NCI-H345 treated with DMSO at 0.1 percent for 48 hours (cell line): ENCODE data around the gene RGS3.

ENCODE experiments used
- DNase-seq: peaks from one replicate; lab custom pipeline; 2025; ENCODE audit not compliant: unreplicated experiment; lab: John Stamatoyannopoulos, UW

The RGS3 gene

DNA sequence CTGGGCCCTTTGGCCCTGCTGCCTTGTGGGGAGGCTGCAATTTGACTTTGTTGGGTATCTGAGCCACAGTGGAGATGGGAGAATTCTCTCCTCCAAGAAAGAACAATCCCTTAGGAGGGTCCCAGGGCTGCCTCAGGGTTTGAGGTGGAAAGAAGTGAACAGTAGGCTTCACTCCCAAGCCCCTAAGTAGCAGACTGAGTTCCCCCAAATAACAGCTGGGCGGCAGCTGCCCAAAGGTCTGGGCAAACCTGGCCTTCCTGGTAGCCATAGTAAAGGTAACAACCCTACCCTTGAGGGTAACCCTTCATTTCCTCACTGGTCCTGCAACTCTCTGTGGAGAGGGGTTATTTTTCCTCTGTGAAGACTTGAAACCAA is 746 bp downstream of the RGS3 start:
- DNase-seq = no peak

DNA sequence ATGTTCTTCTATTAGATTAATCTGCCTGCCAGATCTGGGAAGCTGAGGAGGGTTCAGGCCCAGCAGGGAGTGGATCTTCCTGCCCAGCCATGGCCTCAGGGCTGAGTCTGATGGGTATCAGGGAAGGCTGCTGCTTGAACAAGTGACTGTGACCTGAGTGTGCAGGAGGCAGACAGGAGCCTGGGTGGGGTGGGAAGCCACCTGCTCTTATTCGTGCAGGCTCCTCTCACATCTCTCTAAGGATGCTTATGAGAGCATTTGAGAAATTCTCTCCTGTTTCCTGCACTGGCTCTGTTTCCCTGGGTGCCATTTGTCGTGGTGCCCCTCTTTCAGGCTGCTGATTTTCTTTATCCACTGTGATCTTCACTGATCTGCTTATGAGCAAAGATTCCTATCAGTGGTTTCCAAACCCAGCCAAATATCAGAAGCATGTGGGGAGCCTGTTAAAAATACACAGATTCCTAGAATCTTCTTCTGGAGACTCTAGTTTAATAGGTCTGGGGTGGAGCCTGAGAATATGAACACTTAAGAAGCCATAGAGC is 2.1 kb downstream of the RGS3 start:
- DNase-seq = peak; percentile 14

DNA sequence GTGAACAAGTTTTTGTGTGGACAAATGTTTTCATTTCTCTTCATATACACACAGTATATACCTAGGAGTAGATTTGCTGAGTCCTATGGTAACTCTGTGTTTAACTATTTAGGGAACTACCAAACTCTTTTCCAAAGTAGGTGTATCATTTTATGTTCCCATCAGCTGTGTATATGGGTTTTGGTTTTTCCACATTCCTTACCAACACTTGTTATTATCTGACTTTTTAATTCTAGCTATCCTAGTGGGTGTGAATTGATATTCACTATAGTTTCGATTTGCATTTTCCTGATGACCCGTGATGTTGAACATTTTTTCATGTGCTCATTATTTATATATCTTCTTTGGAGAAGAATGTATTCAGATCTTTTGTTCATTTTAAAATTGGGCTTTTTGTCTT is 3.7 kb downstream of the RGS3 start:
- DNase-seq = no peak

DNA sequence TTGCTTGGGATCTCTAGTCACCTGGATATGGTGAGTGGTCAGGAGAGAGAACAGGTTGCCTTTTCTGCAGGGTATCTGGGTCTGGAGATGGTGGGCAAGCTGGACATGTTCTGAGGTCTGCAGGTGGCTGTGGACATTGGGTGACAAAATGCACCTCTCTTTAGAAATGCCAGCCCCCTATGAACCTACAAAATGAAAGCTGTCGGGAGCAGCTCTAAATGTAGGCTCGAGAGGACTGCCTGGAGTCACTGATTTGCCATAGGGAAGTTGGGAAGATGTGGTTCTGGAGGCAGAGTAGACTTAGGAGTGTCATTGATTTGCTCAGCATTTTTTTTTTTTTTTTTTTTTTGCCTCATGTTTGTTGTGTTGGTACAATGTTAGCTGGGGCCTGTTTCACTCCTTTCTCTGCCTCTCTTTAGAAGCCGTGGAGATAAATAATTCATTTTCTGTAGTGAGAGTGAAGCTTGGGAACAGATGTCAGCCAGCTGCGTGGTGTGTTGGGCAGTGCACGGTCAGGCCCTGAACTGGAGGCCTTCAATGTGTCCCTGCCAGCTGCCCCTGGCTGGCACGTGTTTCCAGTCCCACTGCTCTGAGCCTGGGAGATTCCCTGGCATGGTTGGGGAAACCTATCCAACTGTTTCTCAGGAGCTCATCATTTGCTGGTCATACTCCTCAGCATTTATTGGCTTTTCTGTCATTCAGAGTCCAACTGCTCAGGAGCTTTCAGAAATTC is 5.4 kb downstream of the RGS3 start:
- no peak for DNase-seq

DNA sequence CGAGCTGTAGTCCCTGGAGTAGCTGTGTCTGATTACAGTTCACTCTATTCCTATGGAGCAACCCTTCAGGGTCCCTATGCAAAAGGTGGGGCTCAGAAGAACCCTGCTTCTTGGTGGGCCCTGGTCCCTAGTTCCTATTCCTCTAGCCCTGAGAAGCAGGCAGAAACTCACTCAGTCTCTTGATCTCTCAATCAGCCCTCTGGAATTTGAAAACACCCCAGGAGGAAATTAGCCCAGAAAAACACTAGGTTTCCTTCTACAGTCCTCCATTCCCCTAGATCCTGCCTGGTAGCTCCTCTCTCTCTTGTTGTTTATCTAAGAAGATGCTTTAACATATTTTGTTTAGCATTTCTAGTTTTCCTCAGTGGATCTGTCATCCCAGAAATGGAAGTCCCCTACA is 7.6 kb downstream of the RGS3 start:
- DNase-seq = no peak

DNA sequence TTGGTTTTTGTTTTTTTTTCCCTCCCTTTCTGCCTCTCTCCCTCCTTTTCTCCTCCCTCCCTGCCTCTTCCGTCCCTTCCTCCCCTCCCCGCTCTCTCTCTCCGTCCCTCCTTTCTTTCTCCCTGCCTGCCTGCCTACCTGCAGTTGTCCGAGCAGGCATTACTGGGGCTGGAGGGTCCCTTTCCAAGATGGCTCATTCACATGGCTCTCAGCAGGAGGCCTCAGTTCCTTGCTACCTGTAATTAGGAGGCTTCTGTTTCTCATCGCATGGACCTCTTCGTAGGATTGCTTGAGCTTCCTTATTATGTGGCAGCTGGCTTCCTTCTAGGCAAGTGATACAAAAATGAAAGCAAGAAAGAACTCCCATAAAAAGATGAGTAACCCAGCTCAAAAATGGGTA is 8.0 kb downstream of the RGS3 start:
- DNase-seq = no peak

DNA sequence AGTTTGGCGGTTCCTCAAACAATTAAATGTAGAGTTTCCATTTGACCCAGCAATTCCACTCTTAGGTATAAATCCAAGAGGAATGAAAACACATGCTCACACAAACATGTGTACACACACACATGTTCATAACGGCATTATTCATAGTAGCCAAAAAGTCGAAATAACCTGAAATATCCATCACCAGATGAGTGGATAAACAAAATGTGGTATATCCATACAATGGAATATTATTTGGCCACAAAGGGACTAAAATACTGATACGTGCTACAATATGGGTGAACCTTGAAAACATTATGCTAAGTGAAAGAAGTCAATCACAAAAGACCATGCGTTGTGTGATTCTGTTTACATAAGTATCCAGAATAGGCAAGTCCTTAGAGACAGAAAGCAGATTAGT is 8.7 kb downstream of the RGS3 start:
- no peak for DNase-seq

DNA sequence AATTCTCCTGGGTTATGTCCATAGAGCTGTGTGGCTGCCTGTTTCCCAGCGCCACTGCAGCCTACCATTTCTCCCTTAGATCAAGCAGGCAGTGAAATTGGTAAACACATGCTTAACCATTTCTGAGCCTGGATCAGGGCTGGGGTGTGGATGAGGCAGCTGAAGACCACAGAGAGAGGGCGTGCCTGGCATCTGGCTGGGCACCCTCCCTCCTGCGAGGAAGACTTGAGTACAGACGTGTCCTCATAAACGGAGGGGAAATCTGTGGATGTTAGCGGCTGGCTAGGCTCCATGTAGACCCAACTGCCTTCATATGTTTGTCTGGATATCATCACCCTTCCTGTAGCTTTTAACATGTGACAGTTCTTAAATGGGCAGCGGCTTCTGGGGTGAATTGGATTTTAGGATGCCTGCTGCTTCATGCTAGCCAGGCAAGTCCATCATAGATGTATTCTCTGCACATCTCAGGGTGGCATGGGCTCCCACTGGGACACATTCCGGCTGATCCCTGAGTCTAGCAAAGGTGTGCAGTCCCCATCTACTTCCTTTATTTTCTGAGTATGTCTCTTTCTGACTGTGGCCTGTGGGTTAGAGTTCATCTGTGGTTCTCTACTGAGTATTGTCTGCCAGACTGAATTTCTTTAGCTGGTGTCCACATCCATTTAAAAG is 11.0 kb downstream of the RGS3 start:
- DNase-seq = no peak

DNA sequence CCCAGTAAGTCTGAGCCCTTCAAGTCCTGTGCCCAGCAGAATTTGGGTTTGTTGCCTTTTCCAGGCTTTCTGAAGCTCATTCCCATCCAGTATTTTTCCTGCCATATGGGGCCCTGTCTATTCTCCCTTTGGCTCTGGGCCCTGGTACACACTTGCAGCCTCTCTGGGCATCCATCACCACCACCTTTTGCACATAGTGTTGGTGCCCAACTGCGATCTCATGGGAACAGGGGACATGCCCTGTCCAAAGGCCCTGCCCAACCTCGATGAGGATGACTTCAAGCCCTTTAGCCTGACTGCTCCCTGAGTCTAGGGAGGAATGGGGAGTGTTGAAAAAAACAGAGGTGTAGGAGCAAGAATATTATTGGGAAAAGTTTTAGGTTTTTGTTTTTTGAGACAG is 11.5 kb downstream of the RGS3 start:
- no peak for DNase-seq

DNA sequence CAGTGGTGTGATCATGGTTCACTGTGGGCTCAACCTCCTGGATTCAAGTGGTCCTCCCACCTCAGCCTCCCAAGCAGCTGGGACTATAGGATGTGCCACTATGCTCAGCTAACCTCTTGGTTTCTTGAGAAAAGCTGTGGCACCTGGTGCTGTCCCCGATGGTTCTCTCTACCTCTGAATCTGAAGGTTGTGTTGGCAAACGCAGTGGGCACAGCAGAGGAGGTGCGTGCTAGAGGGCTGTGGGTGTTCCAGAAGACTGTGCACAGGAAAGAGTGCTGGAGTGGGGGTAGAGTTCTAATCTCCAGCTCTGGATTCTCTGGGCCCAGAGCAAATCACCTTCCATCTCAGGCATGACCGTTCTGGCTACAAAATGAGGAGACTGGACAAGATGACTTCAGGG is 12.5 kb downstream of the RGS3 start:
- no peak for DNase-seq

DNA sequence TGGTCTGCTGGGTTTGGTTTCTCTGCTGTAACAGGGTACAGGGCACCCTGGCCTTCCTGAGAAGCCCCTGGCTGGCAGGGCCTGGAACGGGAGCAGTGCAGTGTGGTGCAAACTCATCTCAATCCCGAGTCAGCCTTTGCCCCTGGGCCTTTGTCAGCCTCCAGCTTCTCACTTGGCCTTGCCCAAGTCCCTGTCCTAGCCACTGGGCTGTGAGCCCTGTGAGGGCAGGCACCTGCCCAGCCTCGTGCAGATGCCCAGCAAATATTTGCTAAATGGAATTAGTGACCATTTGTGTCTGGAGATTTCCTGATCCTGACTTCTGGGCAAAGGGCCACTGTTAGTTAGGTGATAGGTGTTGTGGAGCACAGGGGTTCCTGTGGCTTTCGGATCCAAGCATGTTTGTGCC is 13.0 kb downstream of the RGS3 start:
- DNase-seq = no peak

DNA sequence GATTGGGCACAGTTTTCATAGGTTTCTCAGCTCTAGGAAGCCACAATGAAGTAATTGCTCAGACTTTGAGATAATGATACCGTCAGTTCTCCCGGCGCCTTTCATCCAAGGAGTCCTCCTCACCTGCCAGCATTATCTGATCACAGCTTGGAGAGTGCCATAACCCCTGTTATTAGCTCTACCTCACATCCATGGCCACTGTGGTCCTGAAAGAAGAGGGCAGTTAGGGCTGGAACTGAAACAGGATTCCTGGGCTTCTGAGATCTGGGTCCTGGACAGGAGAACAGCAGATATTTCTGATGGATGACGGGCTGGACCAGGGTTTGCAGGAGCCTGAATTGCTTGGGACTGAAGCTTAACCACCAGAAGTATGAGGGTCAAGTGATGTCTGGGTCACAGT is 13.5 kb downstream of the RGS3 start:
- no peak for DNase-seq

DNA sequence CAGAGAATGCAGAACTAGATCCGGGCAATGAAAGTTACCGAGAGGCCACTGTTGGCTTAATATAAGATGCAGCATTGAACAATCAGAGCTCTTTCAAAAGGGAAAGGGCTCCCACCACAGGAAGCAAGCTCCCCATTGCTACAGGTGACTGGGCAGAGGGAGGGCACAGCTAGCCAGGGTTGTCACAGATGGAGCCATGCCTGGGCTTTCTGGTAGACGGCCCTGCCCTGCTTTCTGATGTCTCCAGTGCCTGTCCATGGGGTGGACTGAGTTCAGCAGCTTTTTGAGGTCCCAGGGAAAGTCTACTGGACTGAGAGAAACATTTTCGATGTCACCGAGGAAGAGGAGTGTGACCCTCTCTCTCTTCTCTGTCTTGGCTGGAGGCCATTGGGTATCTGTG is 14.1 kb downstream of the RGS3 start:
- DNase-seq = no peak

DNA sequence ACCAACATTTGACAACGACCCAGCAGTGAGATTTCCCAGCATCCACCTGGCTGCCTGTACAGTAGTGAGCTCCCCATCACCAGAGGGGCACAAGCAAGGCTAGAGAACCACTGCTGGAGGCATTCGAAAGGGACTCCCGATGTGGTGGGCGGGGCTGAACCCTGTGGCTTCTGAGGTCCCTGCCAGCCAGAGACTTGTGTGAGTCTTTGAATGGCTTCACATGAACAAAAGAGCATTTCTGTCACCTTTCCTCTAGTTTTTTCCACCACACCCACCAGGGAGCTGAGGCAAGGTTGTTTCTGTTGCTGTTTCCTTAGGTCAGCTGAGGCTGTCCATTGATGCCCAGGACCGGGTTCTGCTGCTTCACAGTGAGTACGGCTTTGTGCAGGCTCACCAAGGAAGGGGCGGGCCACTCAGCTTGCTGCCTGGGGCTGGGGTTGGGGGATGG is 15.7 kb downstream of the RGS3 start:
- no peak for DNase-seq

DNA sequence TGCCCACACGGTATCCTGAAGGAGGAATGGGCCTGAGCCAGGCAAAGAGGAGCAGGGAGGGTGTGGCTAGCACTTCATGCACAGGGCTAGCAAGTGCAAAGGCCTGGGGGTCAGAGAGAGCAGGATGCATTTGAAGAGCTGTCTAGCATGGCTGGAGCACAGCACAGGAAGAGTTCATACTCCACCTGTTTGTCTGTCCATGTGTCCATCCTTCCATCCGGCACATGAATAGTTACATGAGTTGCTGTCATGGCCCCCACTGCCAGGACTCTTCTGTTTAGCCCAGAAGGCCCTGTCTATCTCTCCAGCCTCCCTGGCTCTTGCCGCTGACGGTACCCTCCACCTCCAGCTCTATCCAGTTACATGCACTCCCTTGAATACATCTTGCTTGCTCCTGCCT is 17.1 kb downstream of the RGS3 start:
- DNase-seq = no peak

DNA sequence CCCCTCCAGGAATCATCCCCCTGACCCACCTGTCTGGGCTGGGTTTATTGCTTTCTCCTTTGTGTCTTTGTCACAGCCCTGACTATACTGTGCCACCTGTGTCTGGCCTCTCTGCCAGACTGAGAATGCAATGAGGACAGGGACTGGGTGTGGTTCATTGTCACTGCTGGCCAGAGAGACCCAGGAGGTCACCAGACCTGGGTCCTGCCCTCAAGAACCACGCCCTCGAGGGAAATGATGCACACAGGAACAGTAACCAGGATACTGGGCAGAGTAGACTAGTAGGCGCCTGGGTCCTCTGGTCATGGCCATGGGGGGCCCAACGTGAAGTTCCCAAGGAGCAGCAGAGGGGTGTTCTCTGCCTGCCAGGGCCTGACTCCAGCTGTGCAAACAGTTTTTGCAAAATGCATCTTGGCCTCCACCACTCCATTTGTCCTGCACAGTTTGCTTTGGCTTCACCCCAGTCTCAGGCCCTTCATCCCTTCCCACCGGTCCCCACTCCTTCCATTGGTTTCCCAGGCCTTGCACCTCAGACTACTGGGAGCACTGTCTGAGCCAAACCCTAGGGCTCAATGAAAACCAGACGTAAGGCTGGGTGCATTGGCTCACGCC is 17.8 kb downstream of the RGS3 start:
- no peak for DNase-seq

DNA sequence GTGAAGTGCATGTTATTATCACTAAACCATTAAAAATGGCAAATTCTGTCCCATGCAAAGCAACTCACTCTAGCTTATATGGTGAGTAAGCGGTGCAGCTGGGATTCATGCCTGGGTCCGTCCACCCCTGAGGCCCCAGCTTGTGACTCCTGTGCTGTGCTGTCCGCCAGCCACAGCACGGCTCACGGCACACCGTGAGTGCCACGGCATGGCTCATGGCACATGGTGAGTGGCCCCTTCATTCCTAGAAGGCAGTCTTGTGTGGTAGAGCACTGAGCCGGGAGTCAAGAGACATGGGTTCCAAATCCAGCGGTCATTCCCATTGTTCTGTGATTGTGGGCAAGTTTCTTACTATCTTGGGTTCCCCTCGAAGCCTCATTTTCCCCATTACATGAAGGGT is 18.8 kb downstream of the RGS3 start:
- no peak for DNase-seq

DNA sequence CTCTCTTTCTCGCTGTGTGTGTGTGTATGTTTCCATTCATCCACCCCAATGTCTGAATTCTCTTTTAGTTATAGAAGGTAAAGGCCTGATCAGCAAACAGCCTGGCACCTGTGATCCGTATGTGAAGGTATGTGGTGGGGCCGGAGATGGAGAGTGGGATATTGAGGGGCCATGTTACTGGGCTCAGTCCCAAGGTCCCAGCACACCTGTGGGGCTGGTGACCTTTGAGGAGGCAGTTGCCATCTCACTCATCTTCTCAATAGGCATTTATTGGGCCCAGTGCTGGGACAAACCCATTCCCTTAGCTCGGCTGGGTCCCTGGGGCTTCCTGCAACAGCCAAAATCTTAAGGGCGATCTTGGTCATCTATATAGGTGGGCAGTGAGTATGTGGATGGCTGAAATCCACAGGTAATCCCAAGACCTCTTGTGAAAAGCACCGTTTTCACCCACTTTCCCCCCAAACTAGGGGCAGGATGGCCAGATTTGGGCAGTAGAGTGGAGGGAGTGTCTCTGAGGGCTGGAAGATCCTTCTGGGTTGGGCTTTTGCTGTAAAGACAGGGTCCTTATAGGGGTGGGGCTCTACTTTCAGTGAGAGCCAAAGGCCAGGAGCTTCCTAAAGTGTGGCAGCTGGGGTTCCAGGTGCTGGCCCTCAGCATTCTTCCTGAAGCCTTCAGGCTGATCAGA is 19.6 kb downstream of the RGS3 start:
- DNase-seq = no peak

DNA sequence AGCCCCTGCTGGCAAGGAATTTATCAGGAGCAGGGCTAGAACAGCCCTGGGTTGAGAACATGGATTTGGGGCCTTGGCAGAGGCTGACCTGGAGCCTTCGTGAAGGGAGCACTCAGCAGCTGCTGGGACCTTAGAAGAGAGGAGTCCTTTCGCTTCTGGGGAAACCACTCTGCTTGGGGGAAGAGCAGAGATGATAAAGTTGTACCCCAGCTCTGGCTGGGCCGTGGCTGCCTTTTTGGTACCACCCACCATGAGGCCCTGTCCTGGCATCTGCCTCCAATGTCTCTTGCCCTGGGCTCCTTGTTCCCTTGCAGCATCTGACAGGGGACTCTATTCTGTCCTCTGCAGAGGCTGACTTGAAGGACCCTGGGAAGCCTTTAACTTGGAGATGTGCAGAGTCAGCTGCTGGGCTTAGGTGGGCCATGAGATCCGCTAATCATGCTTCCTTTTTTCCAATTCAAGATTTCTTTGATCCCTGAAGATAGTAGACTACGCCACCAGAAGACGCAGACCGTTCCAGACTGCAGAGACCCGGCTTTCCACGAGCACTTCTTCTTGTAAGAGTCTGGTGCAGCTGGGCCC is 20.2 kb downstream of the RGS3 start:
- no peak for DNase-seq

DNA sequence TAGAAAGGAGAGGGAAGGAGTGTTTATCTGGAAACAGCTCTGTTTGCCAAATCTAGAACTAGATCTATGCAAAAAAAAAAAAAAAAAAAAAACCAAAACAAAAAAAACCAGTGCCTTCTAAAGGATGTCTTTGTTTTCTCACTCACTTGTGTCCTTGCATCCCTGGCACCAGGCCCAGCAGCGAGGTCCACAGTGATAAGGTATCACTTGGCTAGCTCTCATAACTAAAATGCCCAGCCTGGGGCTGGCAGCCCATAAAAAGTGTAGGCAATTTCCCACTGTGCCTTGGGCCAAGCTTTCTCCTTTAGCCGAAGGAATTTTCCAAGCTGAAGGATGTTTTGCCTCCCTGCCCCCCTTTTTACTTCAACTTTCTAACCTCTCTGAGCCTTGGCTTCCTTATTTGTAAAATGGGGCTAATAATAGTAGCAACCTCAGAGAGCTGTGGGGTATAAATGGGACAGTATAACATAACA is 20.8 kb downstream of the RGS3 start:
- DNase-seq = peak; percentile 63

DNA sequence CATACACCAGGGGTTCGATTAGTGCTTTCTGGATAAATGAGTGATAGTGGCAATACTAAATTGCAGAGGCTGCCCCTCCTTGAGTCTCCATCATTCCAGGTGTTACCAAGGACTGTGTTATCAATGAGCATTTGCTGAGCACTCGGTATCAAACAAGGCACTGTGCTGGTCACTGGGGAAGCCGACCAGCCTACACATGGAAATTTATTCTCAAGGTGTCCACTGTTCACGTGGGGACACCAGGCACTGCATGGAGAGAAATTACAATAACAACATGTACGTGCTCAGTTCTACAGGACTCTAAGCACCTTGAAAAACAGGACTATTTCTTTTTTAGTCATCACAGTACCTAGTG is 22.2 kb downstream of the RGS3 start:
- no peak for DNase-seq
